Caki2 (cell line): ENCODE measurements around the gene CORO7. TPM values are rescaled to one million over a fixed set of nuclear protein-coding genes. Genes with fewer than 3 reads are reported as not detected.
"Not testable (repeated sequence)": the region's sequence is repeated elsewhere in the genome, so short reads cannot be mapped to it uniquely, and the experiment has no call there.

Experiments
- DNase-seq: peaks from one replicate; pipeline ENCODE4 v3.0.0-alpha.2; 2015; ENCODE audit warnings: low read depth
- in situ Hi-C: cut with HindIII; loops from 2 replicates; pipeline ENCODE4 v1.10.0; 2016; ENCODE audit warnings: low sequenced_read_pairs, low pct_unique_long_range_greater_than_20kb, mixed read lengths
- total RNA-seq: library from RNA; depleted of rRNA; stranded (reverse); fragments of >200 nt; shearing (Covaris generic); gene quantifications from 2 replicates; pipeline ENCODE4 v1.2.3, GENCODE V29; 2014; ENCODE audit warnings: low replicate concordance

The CORO7 gene
- total RNA-seq, 1 experiment from 2014 or later = 31.7 TPM

DNA sequence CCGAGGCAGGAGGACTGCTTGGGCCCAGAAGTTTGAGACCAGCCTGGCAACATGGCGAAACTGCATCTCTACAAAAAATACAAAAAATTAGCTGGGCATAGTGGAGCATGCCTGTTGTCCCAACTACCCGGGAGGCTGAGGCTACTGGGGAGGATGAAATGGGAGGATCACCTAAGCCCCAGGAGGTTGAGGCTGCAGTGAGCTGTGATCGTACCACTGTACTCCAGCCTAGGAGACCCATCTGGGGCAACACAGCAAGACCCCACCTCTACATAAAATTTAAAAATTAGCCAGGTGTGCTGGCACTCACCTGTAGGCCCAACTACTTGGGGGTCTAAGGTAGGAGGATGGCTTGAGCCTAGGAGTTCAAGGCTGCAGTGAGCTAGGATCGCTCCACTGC, 67.1 kb downstream of the CORO7 start:
- no peak for DNase-seq
- in situ Hi-C loops = no loop called here

DNA sequence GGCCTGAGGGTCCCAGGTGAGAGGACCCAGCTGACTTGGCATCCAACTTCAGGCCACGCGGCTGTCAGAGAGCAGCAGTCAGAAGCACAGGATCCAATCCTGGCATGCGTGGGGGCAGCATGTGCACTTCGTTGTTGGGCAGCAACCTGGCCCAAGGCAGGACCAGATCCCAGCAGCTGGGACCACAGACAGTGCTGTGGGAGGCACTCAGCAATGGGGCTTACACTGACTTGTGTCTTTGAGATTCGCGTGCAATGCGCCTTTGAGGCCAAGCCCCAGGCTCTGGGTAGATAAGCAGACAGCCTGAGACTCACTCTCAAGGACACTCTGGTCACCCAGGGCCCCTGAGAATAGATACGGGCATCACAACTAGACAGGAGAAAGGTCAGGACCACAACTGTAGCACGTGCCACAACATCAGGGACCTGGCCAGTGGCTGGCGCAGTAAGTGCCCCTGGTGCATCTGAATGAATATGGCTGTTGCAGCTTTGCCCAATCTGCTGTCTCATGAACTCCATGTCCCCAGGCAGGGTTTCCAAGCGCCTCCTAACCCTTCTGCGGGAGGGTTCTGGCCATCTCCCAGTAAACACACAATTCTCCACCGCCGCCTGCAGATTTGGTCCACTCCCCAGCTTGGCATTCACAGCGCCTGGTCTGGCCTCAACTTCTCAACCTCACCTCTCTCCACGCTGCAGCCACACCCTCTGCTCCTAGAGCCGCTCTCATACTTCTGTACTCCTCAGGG, 68.5 kb downstream of the CORO7 start:
- in situ Hi-C loops = no loop called here
- no peak for DNase-seq

DNA sequence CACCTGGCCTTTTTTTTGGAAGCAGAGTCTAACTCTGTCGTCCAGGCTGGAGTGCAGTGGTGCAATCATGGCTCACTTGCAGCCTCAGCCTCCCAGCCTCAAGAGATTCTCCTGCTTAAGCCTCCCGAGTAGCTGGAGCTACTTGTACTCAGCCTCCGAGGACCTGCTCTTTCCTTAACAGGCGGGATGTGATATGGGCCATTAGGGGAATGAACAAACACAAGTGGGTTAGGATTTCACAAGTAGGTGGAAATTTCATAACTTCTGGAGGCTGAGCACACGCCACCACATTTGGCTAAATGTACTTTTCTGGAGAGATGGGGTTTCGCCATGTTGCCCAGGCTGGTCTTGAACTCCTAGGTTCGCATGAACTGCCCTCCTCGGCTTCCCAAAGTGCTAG, 69.4 kb downstream of the CORO7 start:
- in situ Hi-C loops = no loop called here
- DNase-seq = no peak

DNA sequence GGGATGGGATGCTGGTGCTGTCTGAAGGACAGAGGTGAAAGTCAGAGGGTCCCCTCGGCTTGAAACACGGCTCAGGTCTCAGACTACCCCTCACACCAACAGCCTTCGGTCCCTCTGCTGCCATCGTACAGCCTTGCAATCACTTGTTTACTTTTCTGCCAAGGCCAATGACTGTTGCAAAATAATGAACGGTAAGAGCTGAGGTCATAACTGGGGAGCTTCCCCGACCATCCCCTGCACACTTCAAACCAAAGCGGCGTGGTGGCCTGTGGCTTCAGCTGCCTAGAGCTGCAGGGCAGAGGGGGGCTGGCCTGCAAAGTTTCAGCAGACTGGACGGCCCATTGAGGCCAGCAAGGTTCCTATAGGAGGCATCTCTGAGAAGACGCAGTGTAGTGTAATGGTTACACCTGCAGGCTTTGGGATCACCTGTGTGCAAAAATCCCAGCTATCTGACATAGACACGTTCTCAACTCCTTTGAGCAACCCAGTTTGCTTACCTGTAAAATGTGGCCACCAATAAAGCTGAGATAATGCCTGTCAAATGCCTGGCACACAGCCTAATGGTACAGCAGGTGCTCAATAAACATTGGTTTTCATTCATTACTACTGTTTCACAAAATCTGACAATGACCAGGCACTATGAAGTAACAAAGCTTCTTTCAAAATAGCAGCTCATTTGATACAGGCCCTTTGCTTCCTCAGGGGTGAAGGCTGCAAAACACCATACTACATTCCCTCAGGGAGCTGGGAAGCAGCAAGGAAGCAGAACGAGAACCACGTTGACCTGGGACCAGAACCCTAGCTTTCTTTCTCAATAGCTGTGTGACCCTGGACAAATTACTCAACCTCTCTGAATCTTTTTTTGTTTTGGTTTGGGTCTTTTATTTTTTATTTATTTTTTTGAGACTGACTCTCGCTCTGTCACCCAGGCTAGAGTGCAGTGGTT, 70.3 kb downstream of the CORO7 start:
- in situ Hi-C loops = no loop called here
- no peak for DNase-seq

DNA sequence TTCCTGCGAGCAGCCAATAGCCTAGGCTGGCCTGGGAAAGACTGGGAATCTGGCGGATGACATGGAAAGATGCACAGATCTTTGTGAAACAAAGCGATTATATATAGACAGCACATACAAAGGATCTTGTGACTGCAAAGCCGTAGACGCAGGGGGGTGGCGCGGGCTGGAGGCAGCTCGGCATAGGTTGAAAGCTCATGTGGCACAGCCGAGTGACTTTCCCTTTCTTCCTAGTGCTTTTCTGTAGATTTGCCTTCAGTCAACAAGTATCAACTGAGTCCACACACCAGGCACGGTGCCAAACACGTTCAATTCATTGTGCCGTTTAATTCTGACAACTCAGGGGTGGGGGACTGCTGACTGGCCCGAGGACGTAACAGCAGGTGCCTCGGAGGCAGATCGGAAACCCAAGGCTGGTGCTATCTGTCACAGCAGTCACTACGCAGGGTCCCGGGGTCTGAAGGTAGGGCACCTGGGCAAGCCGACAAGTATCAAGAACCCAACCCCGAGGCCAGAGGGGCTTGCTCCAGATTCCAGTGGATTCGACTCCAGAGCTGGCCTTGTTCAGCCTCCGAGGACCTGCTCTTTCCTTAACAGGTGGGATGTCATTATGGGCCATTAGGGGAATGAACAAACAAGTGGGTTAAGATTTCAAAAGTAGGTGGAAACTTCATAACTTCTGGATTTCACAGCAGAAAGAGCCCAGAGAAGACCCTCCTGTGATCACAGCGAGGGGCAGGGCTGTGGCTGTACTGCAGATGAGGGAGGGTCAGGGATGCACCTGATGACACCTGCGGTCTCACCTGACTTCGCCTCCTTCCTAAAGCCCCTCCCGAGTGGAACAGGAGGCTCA, 71.2 kb downstream of the CORO7 start:
- no peak for DNase-seq
- in situ Hi-C loops = no loop called here

DNA sequence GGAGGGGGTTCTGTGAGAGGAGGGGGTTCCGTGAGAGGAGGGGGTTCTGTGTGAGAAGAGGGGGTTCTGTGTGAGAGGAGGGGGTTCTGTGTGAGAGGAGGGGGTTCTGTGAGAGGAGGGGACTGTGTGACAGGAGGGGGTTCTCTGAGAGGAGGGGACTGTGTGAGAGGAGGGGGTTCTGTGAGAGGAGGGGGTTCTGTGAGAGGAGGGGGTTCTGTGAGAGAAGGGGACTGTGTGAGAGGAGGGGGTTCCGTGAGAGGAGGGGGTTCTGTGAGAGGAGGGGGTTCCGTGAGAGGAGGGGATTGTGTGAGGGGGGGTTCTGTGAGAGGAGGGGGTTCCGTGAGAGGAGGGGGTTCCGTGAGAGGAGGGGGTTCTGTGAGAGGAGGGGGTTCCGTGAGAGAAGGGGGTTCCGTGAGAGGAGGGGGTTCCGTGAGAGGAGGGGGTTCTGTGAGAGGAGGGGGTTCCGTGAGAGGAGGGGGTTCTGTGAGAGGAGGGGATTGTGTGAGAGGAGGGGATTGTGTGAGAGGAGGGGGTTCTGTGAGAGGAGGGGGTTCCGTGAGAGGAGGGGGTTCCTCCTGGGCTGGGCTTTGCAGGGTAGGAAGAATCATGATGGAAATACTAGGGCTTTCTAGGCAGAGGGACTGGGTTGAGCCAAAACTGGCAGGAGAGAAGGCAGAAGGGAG, 72.0 kb downstream of the CORO7 start:
- in situ Hi-C loops, DNase-seq: not testable (repeated sequence)

DNA sequence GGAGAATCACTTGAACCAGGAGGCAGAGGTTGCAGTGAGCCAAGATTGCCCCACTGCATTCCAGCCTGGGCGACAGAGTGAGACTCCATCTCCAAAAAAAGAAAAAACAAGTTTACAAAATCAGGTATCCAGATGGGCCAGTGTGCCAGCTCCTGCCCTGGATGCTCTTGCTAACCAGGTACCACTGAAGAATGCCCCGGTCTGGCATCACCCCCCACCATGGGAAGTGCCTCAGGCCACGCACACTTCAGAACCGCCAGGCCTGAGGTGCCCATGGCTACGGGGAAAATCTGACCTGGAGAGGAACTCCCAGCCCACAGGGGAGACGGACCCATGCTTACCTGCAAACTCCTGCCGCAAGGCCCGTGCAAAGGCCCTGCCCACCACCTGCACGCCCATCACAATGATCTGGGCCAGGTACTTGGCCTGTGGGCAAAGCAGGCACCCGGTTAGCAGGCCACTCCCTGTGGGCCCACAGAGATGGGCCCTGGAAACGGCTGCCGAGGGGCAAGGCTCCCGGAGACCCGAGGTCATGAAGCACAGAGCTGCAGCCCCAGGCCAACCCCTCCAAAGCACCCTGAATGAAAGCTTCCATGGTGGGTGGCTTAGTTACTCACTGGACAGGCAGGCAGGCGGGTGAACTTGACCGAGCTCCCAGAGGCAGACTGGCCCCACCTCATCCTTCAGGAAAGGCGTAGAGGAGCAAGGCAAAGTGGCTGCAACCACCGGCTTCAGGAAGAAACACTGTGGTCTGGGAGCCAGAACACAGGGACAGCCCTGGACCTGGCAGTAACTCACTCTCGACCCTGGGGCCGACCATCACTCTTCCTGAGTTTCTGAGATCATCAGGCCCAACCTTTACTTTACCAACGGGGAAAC, 73.3 kb downstream of the CORO7 start:
- in situ Hi-C loops = no loop called here
- DNase-seq = no peak

DNA sequence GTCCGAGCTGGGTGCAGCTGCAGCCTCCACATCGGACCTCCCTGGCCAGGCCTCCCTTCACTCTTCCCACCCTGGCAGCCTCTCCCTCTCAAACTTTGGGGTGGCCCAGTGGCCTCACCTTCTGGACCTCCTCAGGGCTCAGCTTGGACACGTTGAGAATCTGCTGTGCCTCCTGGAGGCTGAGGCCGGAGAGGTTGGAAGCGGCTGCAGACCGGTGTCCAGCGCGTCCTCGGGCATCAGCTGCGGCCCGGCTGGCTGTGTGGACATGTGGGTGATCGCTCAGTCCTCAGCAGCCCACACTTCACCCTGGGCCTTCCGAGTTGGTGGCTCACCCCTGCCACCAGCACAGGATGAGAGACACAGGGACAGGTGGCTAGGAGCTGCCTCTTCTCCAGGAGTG, 75.1 kb downstream of the CORO7 start:
- in situ Hi-C loops = no loop called here
- DNase-seq = no peak

DNA sequence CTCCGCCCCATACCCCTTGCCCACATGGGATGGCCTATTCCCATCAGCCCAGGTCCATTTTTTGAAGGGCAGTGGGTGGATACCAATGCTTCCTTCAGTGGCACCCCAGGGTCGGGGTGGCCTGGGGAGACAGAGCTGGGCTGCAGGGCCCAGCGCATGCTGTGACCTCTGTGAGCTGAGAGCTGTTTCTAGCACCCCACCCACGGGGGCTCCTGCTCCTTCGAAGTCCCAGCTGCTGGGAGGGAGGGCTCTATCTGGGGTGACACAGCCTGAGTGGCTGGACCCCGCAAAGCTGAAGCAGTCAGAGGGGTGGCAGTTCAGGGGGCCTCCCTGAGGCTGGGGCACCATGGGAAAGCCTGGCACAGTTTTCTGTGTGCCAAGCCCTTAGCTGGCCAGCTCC, 76.0 kb downstream of the CORO7 start:
- in situ Hi-C loops = no loop called here

DNA sequence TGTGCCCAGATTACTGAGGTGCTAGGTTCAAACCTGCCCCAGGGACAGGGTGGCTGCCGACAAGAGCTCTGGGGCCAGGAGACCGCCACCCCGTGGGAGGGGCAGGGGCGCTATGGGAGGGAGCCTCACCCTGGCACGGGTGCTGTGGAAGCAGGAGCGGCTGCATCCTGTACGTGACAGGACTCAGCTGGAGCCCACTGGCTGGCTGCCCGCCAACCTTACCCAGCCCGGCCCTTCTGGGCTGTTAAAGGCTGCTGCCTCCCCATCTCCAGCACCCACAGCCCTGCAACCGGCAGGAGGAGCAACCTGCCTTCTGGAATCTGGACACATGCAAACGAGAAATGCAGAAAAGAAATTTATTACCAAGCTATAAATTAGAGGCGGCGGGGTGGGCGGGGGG, 76.5 kb downstream of the CORO7 start:
- no peak for DNase-seq
- in situ Hi-C loops = no loop called here

More for the DNA sequence above, 76.0 kb downstream of the CORO7 start:
- DNase-seq = no peak

DNA sequence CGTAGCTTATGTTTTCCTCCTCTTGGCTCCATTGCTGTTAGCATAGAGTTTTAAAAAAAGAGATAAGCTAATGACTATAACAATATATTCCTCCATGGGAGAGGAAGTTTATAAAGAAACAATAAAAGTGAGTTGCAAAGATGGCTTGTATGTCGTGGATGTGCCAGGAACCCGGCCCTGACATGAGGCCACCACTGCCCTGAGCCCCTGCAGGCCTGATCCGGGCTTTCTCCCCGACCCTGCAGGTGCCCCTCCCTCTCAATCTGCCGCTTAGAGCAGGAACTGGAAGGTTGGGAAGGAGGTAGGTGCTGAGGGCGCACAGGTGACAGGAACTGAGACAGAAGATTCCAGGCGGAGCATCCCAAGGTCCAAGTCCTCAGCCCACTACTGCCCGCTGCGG, 76.9 kb downstream of the CORO7 start:
- in situ Hi-C loops = no loop called here
- no peak for DNase-seq

DNA sequence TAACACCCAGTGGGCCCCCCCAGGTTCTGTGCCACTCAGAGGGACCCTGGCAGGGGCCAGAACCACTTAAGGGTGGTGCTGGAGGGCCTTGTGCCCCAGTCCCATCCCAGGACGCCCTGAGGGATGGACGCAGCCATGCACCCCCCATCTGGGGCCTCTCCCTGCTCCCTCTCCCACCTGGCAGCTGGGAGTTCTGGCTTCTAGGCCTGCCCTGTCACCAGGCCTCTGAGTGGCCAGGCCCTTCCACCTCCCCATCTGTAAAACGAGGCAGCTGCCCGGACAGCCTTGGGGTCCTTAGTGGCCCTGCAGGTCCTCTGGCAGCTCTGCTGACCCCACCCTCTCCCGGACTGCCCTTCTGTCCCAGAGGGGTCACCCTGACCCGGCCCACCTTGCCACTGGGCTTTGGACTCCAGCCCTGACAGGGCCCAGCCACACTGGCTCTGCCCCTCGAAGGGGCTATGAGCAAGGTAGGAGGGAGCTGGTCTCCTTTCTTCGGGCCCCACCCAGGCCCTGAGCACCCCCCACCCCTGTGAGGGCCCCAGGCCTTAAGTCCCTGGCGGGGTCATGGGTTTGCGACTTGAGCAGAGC, 77.6 kb downstream of the CORO7 start:
- no peak for DNase-seq
- in situ Hi-C loops = no loop called here

DNA sequence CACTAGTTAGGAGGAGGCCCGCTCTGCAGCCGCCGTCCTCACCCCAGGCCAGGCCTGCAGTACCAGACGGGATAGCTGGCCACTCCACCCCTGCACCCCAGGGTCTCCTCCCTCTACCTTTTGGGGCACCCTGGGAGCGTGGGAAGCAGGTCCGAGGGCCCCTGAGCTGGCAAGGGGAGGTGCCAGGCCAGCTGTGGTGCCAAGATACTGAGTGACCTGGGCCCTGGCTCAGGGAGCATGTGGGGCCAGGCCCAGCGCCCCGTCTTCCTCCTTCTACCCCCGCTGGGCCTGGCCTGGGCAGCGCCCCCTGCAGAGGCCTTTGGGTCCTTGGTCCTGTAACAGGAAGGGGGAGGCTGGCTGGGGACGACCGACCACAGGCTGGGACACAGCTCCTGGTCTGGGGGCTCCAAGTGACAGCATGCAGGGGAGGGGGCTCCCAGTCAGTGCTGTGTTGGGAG, 78.2 kb downstream of the CORO7 start:
- no peak for DNase-seq
- in situ Hi-C loops = no loop called here

DNA sequence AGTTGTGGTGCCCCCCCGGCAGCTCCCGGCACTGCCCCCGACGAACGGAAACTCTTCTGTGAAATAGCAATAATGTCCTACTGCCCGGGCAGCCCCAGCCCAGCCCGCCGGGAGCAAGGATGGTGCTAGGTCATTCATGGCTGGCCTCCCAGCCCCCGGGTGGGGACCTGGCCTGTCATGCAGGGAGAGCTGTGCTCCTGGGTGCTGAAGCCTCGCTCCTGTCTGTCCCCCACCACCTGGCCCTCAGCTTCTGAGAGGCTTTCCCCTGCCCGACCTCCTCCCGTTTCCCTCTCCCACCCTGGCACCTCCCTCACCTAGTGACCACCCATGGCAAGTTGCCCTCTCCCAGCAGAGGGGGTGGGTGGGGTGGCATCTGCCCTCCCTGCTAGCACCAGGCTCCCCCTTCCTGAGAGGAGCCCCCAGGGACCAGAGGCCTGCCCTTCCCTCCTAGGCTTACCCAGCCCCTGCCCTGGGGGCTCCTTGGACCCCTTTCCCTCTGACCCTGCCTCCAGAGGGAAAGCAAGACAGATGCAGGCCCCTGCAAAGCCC, 78.8 kb downstream of the CORO7 start:
- DNase-seq = no peak
- in situ Hi-C loops = no loop called here

DNA sequence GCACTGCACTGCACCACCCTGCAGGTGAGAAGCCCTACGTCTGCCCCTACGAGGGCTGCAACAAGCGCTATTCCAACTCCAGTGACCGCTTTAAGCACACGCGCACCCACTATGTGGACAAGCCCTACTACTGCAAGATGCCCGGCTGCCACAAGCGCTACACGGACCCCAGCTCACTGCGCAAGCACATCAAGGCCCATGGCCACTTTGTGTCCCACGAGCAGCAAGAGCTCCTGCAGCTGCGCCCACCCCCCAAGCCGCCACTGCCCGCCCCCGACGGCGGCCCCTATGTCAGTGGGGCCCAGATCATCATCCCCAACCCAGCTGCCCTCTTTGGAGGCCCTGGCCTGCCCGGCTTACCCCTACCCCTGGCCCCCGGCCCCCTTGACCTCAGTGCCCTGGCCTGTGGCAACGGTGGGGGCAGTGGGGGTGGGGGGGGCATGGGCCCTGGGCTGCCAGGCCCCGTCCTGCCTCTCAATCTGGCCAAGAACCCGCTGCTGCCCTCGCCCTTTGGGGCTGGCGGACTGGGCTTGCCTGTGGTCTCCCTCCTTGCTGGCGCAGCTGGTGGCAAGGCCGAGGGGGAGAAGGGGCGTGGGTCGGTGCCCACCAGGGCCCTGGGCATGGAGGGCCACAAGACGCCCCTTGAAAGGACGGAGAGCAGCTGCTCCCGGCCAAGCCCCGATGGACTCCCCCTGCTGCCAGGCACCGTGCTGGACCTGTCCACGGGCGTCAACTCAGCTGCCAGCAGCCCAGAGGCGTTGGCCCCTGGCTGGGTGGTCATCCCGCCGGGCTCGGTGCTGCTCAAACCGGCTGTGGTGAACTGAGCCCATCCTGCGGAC, 79.5 kb downstream of the CORO7 start:
- no peak for DNase-seq
- in situ Hi-C loops = no loop called here
